ENCODE measurements around the gene LTBP2. TPM values are rescaled to one million over a fixed set of nuclear protein-coding genes. Genes with fewer than 3 reads are reported as not detected.

The LTBP2 gene
- total and polyA plus RNA-seq, 2 of the 8 experiments (the other 6 are each of a cell fraction or from before 2014, with no cell fraction given), result 0.48 to 0.89 TPM

DNA sequence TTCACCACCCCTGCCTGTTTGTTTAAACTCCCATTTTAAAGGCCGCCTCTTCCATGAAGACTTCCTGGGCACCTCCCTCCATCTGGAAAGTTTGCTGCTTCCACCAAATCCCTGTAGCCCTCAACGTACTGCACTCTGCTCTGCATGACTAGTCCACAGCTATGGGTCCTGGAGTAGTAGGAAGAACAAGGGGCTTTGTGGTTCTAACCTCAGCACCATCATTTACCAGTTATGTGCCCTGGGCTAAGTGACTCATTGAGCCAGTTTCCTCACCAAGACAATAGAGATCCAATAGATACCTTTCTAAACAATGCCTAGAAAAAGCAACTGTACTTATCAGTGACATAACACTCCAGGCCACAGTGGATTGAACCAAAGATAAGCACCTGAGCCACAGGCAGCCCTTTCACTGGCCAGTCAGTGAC lies 8.5 kb upstream of the LTBP2 start (continued):
- TF ChIP-seq, protein P1, sequence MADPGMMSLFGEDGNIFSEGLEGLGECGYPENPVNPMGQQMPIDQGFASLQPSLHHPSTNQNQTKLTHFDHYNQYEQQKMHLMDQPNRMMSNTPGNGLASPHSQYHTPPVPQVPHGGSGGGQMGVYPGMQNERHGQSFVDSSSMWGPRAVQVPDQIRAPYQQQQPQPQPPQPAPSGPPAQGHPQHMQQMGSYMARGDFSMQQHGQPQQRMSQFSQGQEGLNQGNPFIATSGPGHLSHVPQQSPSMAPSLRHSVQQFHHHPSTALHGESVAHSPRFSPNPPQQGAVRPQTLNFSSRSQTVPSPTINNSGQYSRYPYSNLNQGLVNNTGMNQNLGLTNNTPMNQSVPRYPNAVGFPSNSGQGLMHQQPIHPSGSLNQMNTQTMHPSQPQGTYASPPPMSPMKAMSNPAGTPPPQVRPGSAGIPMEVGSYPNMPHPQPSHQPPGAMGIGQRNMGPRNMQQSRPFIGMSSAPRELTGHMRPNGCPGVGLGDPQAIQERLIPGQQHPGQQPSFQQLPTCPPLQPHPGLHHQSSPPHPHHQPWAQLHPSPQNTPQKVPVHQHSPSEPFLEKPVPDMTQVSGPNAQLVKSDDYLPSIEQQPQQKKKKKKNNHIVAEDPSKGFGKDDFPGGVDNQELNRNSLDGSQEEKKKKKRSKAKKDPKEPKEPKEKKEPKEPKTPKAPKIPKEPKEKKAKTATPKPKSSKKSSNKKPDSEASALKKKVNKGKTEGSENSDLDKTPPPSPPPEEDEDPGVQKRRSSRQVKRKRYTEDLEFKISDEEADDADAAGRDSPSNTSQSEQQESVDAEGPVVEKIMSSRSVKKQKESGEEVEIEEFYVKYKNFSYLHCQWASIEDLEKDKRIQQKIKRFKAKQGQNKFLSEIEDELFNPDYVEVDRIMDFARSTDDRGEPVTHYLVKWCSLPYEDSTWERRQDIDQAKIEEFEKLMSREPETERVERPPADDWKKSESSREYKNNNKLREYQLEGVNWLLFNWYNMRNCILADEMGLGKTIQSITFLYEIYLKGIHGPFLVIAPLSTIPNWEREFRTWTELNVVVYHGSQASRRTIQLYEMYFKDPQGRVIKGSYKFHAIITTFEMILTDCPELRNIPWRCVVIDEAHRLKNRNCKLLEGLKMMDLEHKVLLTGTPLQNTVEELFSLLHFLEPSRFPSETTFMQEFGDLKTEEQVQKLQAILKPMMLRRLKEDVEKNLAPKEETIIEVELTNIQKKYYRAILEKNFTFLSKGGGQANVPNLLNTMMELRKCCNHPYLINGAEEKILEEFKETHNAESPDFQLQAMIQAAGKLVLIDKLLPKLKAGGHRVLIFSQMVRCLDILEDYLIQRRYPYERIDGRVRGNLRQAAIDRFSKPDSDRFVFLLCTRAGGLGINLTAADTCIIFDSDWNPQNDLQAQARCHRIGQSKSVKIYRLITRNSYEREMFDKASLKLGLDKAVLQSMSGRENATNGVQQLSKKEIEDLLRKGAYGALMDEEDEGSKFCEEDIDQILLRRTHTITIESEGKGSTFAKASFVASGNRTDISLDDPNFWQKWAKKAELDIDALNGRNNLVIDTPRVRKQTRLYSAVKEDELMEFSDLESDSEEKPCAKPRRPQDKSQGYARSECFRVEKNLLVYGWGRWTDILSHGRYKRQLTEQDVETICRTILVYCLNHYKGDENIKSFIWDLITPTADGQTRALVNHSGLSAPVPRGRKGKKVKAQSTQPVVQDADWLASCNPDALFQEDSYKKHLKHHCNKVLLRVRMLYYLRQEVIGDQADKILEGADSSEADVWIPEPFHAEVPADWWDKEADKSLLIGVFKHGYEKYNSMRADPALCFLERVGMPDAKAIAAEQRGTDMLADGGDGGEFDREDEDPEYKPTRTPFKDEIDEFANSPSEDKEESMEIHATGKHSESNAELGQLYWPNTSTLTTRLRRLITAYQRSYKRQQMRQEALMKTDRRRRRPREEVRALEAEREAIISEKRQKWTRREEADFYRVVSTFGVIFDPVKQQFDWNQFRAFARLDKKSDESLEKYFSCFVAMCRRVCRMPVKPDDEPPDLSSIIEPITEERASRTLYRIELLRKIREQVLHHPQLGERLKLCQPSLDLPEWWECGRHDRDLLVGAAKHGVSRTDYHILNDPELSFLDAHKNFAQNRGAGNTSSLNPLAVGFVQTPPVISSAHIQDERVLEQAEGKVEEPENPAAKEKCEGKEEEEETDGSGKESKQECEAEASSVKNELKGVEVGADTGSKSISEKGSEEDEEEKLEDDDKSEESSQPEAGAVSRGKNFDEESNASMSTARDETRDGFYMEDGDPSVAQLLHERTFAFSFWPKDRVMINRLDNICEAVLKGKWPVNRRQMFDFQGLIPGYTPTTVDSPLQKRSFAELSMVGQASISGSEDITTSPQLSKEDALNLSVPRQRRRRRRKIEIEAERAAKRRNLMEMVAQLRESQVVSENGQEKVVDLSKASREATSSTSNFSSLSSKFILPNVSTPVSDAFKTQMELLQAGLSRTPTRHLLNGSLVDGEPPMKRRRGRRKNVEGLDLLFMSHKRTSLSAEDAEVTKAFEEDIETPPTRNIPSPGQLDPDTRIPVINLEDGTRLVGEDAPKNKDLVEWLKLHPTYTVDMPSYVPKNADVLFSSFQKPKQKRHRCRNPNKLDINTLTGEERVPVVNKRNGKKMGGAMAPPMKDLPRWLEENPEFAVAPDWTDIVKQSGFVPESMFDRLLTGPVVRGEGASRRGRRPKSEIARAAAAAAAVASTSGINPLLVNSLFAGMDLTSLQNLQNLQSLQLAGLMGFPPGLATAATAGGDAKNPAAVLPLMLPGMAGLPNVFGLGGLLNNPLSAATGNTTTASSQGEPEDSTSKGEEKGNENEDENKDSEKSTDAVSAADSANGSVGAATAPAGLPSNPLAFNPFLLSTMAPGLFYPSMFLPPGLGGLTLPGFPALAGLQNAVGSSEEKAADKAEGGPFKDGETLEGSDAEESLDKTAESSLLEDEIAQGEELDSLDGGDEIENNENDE (IDR thresholded peaks at IDR 0.05; ENCODE audit: insufficient replicate concordance, low read length), result no peak
- TF ChIP-seq SAP30 (IDR thresholded peaks at IDR 0.05; ENCODE audit: insufficient read depth, insufficient replicate concordance, low read length), result no peak
- no peak for TF ChIP-seq TBP (IDR thresholded peaks at IDR 0.05; ENCODE audit: low read depth, low read length)
- TF ChIP-seq POU5F1 (IDR thresholded peaks at IDR 0.05; ENCODE audit: low read depth, low read length), result no peak
- no peak for TF ChIP-seq RXRA (IDR thresholded peaks at IDR 0.05; ENCODE audit: insufficient read depth, low read depth, low read length)
- no peak for TF ChIP-seq JUN (IDR thresholded peaks at IDR 0.05; ENCODE audit: low read depth, low read length)
- TF ChIP-seq GABPA (IDR thresholded peaks at IDR 0.05; ENCODE audit: borderline replicate concordance, insufficient read depth, low read length), result no peak
- no peak for TF ChIP-seq RAD21 (IDR thresholded peaks at IDR 0.05 in 1 of 2, conservative IDR thresholded peaks at IDR 0.05 in 1 of 2; ENCODE audit: low read depth in 2 of 2, low read length in 2 of 2)
- no peak for TF ChIP-seq SIX5 (IDR thresholded peaks at IDR 0.05; ENCODE audit: low read depth, low read length)
- no peak for TF ChIP-seq NRF1 (IDR thresholded peaks at IDR 0.05; ENCODE audit: low read depth, low read length)
- no peak for TF ChIP-seq GTF2F1 (IDR thresholded peaks at IDR 0.05; ENCODE audit: borderline replicate concordance, low read depth, low read length)
- TF ChIP-seq BRCA1 (IDR thresholded peaks at IDR 0.05; ENCODE audit: low read depth, low read length), result no peak

All from H1 (cell line).